ENCODE results near the gene CCDC17. TPM values are rescaled to one million over a fixed set of nuclear protein-coding genes. Genes with fewer than 3 reads are reported as not detected.

The CCDC17 gene
- total RNA-seq, 6 experiments from 2014 or later = 0.81 to 3.1 (median 1.9) TPM

DNA sequence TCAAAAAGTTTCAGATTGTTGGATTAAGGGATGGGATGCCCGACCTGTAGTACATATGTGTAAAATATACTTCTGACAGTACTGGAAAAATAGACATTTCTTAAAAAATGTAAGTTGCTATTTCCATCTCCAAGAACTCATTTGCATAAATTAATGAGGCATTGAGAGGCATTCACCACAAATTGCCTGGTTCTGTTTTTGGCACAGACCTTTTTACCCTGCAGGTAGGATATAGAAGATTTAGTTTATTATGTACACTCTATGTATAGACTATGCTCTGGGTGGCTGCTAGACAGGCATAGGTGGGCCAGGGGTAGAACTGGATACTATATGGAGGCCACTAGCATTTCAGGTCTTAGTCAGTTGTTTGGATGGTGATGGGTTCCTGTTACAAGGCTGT, 8.0 kb downstream of the CCDC17 start:
- Histone ChIP-seq H3K4me3 (no peak overlapping the region), H3K36me3 (peaks cover 0 to 54% (median 23%) of the 10 kb centered on the region in 4 donors), H3K27ac (no peak overlapping the region), H3K27me3 (no peaks in the 10 kb centered on the region), H3K9me3 (no peaks in the 10 kb centered on the region), H3K4me1 (no peaks in the 10 kb centered on the region)
- ATAC-seq (no peak), DNase-seq (no peak)
- WGBS (ENCODE audit: insufficient coverage, low coverage, low lambda C conversion rate, missing lambda C conversion rate) = 75% methylated on average over 1 of the region's 1 CpG
- TF ChIP-seq, protein P1, sequence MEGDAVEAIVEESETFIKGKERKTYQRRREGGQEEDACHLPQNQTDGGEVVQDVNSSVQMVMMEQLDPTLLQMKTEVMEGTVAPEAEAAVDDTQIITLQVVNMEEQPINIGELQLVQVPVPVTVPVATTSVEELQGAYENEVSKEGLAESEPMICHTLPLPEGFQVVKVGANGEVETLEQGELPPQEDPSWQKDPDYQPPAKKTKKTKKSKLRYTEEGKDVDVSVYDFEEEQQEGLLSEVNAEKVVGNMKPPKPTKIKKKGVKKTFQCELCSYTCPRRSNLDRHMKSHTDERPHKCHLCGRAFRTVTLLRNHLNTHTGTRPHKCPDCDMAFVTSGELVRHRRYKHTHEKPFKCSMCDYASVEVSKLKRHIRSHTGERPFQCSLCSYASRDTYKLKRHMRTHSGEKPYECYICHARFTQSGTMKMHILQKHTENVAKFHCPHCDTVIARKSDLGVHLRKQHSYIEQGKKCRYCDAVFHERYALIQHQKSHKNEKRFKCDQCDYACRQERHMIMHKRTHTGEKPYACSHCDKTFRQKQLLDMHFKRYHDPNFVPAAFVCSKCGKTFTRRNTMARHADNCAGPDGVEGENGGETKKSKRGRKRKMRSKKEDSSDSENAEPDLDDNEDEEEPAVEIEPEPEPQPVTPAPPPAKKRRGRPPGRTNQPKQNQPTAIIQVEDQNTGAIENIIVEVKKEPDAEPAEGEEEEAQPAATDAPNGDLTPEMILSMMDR (IDR thresholded peaks at IDR 0.05) = no peak
- TF ChIP-seq POLR2A (IDR thresholded peaks at IDR 0.05) = no peak
- intact Hi-C loops (cut with DNase I) = no loop called here

DNA sequence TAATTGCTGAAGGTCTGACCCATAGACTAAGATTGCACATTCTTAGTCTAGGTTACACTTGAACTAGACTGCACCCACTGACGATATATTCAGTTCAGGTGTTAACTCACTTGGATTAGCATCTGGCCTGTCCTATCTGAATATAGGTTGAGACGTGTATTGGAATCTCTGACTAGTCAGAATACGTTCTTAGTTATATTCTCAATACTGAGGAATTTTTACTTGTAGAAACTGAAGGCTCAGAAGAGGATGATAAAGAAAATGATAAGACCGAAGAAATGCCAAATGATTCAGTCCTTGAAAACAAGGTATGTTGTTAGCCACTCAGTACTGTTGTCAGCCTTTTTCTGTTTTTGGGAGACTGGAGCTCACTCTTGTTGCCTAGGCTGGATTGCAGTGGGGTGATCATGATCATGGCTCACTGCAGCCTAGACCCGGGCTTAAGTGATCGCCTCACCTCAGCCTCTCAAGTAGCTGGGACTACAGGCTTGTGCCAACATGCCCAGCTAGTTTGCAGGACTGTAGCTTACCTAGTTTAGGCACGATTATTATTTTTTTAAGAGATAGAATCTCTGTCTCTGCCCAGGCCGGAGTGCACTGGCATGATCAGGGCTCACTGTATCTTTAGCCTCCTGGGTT, 10.8 kb downstream of the CCDC17 start:
- no peak for DNase-seq
- WGBS (ENCODE audit: insufficient coverage, low coverage, low lambda C conversion rate, missing lambda C conversion rate) = 83% methylated on average over 8 of the region's 8 CpGs
- no peak for TF ChIP-seq POLR2A (IDR thresholded peaks at IDR 0.05)
- TF ChIP-seq, protein P1 (IDR thresholded peaks at IDR 0.05) = no peak
- H3K9me3 ChIP-seq = no peaks in the 10 kb centered on the region
- intact Hi-C loops (cut with DNase I) = no loop called here
- no peak for ATAC-seq
- H3K36me3 ChIP-seq = peaks cover 0 to 40% (median 22%) of the 10 kb centered on the region in 4 donors
- H3K27ac ChIP-seq = no peak overlapping the region
- no peaks in the 10 kb centered on the region for H3K27me3 ChIP-seq
- H3K4me1 ChIP-seq = no peaks in the 10 kb centered on the region
- no peak overlapping the region for H3K4me3 ChIP-seq

DNA sequence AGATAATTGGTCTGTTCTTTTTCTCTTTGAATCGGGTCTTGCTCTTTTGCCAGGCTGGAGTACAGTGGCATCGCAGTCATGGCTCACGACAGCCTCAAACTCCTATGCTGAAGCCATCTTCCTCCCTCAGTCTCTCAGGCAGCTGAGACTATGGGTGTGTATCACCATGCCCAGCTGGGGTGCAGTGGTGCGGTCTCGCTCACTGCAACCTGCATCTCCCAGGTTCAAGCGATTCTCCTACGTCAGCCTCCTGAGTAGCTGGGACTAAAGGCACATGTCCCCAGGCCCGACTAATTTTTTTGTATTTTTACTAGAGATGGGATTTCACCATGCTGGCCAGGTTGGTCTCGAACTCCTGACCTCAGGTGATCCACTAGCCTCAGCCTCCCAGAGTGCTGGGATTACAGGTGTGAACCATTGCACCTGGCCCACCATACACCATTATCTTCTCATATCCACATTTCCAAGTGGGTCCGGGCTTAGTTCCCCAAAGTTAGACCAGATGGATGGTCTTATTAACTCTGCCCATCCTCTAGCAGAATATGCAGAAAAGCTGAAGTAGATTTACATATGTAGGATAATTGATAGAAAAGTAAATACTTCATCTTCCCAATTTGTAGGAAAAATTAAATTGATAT, 13.1 kb downstream of the CCDC17 start:
- H3K9me3 ChIP-seq = no peaks in the 10 kb centered on the region
- 98% methylated on average over 10 of the region's 10 CpGs for WGBS (ENCODE audit: insufficient coverage, low coverage, low lambda C conversion rate, missing lambda C conversion rate)
- ATAC-seq (no peak), DNase-seq (no peak)
- intact Hi-C loops (cut with DNase I) = no loop called here
- no peak for TF ChIP-seq POLR2A (IDR thresholded peaks at IDR 0.05)
- TF ChIP-seq, protein P1 (IDR thresholded peaks at IDR 0.05) = no peak
- no peak overlapping the region for H3K27ac ChIP-seq
- H3K36me3 ChIP-seq = peaks cover 0 to 33% (median 9%) of the 10 kb centered on the region in 4 donors
- H3K4me3 ChIP-seq = no peak overlapping the region
- H3K27me3 ChIP-seq = no peaks in the 10 kb centered on the region
- no peaks in the 10 kb centered on the region for H3K4me1 ChIP-seq

DNA sequence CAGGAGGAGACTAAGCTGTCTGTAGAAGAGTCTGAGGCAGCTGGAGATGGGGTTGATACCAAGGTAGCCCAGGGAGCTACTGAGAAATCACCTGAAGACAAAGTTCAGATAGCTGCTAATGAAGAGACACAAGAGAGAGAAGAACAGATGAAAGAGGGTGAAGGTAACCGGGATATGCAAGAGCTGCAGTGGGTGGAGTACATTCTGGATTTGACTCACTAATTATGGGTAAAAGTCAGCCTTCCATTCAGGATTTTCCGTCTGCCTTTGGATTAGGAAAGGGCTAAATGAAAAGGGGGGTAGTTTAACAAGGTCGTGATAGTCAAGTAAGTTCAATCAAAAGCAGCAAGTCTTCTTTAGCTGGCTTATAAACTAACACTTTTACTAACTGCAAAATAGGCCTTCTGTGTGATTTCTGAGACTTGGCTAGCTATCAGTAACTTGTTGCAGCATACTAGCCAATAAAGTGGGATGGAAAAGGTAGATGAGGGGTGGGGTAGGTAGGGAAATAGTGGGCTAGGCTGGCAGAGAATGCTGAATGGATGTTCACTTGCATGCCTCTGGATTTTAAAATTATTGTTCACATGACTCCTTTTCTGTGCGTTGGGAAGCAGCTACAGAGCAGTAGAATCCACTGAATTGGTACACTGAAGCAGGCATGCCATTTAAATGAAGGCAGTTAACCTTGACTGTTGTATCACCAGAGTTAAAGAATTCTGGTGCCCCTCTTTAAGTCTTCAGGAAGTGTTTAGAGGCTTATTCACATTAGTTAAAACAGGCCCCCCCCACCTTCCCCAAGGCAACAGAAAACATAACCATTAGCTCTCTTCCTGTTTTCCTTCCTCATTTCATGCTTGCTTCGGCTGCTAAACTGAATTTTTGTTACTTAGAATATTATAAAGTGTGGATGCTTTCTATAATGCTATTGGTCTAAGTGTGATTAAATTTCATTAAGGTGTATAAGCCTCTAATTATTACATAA, 15.4 kb downstream of the CCDC17 start:
- 75% methylated on average over 5 of the region's 5 CpGs for WGBS (ENCODE audit: insufficient coverage, low coverage, low lambda C conversion rate, missing lambda C conversion rate)
- Histone ChIP-seq H3K4me3 (no peak overlapping the region), H3K27me3 (no peaks in the 10 kb centered on the region), H3K36me3 (peaks cover 0 to 22% (median 2%) of the 10 kb centered on the region in 4 donors), H3K27ac (no peak overlapping the region), H3K9me3 (no peaks in the 10 kb centered on the region), H3K4me1 (no peaks in the 10 kb centered on the region)
- DNase-seq (no peak), ATAC-seq (peak in 3 of 4 donors; percentile 35 to 45 (median 39))
- TF ChIP-seq, protein P1 (IDR thresholded peaks at IDR 0.05) = no peak
- TF ChIP-seq POLR2A (IDR thresholded peaks at IDR 0.05) = no peak
- intact Hi-C loops (cut with DNase I) = no loop called here

All from right lobe of liver (tissue), 6 donors.